T-helper 2 cell (primary cell): ENCODE measurements around the gene HADHA.
A peak's percentile ranks its signal among the peaks of the same experiment; 100 is the strongest.

Source experiments
- DNase-seq, 5 experiments: peaks; one replicate each; pipeline versions ENCODE4 v3.0.0 to v3.0.0-alpha.2; 2012 to 2022

Gene HADHA

DNA sequence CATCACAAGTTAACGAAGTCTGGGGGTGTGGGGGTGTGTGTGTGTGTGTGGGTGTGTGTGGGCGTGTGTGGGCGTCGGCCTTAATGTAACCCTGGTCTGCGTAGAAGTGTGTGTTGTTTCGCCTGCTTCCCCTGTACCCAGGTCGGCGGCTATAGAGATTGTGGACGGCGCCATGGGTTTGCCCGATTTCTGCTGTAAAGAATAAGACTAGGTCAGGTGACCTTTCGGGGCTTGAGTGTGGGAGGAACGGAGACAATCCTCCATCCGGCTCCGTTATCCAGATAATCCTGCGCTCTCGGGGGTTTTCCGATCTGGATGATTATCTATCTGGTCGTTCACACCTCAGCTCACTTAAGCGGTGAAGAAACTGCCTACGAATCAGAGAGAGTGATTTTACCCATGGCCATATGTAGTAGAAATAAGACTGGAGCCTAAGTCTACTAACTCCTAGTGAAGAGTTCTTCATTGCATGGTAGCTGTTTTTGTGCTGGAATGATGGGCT is 850 bp upstream of the HADHA start:
- peak; percentile 10 to 82 (median 37) for DNase-seq

GRCh38 chr2:26243470-26244308 is 743 bp downstream of the HADHA start:
- peak in 2 of 5 experiments; percentile 13 to 52 for DNase-seq

DNA sequence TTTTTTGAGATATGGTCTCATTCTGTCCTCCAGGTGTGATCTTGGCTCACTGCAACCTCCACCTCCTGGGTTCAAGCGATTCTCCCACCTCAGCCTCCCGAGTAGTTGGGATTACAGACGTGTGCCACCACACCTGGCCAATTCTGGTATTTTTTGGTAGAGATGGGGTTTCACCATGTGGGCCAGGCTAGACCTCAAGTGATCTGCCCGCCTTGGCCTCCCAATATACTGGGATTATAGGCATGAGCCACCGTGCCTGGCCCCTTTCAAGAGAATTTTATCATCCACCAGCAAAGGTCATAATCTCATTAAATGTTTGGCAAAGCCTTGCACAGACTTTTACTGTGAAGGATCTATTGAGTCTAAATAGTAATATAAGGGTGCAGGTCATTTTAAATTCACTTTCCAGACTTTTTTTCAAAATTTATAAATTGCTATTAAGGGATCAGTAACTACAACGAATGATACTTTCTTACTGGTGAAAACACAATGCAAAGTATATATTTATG is 2.5 kb downstream of the HADHA start:
- DNase-seq, result no peak

- DNase-seq, result no peak
Measured at GRCh38 chr2:26238311-26238958, 6.0 kb downstream of the HADHA start.

- DNase-seq, result no peak
Measured at GRCh38 chr2:26237868-26238267, 6.6 kb downstream of the HADHA start.

DNA sequence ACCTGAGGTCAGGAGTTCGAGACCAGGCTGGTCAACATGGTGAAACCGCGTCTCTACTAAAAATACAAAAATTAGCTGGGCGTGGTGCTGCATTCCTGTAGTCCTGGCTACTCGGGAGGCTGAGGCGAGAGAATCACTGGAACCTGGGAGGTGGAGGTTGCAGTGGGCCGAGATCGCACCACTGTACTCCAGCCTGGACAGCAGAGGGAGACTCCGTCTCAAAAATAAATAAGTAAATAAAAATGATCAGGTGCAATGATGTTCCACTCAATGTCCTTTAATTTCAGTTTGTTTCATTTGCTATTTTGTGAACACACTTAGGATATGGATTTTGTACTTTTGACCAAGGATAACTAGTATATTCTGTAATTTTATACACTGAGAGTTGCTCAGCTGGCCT is 9.3 kb downstream of the HADHA start:
- no peak for DNase-seq

- no peak for DNase-seq
Measured at GRCh38 chr2:26230806-26231205, 13.6 kb downstream of the HADHA start.

DNA sequence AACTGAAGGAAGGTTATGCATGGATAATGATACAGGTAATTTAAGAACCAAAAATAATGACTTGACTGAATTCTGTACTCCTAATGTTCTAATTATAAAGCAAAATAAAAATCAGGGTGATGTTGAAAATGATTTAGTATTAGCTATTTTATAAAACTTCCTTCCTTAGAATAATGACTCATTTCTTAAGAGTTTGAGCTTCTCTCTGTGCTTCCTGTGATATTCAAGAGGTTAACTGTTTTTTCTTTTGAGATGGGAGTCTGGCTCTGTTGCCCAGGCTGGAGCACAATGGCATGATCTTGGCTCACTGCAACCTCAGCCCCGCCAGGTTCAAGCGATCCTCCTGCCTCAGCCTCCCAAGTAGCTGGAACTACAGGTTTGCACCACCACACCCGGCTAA is 14.8 kb downstream of the HADHA start:
- DNase-seq, result no peak

DNA sequence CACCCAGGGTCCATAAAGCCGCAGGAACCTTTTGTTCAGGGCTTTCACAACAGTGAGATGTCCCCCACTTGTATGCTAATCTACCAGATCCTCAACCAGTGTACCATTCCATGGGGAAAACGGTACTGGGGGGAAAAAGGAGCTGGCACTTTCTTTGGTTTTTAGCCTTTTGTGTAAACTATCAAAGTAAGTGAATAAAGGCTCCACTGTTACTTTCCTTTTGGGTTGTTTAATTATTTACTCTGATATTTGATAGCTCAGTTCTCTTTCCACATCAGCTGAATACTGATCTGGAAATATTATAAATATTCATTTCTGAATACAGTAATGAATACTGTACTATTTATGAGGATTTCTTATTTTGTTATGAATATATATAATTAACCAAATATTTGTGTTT is 20.3 kb downstream of the HADHA start:
- DNase-seq, result no peak

DNA sequence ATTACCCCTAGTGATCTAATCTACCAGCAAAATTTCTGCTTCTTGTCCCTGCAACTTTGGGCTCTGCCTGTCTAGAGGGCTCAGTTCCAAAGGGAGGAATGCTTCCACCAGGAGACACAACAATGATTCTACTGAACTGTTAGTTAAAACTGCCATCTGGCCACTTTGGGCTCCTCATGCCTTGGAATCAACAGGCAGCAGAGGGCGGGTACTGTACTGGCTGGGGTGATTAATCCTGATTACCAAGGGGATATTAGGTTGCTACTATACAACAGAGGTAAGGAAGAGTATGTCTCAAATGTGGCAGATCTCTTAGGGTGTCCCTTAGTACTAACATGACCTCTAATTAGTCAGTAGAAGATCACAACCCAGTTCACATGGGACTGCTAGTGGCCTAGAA is 21.4 kb downstream of the HADHA start:
- no peak for DNase-seq

DNA sequence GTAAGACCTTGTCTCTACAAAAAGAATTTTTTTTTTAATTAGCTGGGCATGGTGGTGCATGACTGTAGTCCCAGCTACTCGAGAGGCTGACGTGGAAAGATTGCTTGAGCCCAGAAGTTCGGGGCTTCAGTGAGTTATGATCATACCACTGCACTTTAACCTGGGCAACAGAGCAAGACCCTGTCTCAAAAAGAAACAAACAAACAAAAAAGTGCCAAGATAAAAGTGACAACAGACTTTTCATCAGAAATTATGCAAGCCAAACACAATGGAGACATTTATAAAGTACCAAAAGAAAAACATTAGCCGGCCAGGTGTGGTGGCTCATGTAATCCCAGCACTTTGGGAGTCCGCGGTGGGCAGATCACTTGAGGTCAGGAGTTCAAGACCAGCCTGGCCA is 26.7 kb downstream of the HADHA start:
- DNase-seq, result no peak

GRCh38 chr2:26216587-26216986 is 27.8 kb downstream of the HADHA start:
- no peak for DNase-seq

DNA sequence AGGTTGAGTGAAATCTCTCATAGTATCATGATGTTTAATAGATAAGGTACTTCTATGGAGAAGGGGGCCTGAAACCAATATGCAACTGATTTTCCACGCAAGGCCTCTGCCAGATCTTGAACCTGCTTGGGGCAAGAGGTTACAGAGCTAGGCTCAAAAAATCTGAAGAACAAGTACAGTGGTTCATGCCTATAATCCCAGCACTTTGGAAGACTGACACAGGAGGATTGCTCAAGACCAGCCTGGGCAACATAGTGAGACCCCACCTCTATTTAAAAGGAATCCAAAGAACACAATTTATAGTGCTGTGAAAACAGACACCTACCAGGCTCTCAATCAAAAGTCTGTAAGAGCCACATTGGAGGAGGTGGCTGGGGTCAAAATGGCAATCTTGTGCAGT is 28.6 kb downstream of the HADHA start:
- DNase-seq, result no peak

DNA sequence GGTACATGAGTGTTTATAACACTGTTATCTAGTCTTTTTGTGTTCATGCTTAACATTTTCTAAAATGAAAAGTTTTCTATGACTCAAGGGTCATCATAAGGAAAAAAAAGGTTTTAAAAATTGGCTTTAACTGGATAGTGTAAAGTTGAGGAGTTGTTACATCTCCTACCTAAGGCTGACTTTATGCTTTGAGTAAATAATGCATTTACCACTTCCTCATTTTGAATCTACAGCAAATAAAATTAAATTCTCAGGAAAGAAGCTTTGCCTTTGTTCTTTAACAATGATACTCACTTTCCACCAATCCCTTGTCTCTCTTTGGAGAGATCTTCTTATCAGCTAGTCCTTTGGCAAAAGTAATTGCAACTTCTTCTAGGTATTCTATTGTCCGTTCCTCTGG is 29.7 kb downstream of the HADHA start:
- no peak for DNase-seq

DNA sequence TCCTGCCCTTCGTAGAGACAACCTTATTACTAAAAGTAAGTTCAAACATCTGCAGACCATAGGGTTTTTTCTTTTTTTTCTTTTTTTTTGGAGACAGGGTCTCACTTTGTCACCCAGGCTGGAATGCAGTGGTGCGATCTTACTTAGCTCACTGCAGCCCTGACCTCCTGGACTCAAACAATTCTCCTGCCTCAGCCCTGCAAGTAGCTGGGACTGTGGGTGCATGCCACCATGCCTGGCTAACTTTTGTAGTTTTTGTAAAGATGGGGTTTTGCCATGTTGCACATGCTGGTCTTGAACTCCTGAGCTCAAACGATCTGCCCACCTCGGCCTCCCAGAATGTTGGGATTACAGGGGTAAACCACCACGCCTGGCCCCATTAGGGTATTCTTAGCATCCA is 32.4 kb downstream of the HADHA start:
- no peak for DNase-seq

GRCh38 chr2:26203906-26204305 is 40.5 kb downstream of the HADHA start:
- no peak for DNase-seq

- peak in 1 of 5 experiments; percentile 47 for DNase-seq
Measured at GRCh38 chr2:26202981-26203490, 41.4 kb downstream of the HADHA start.

DNA sequence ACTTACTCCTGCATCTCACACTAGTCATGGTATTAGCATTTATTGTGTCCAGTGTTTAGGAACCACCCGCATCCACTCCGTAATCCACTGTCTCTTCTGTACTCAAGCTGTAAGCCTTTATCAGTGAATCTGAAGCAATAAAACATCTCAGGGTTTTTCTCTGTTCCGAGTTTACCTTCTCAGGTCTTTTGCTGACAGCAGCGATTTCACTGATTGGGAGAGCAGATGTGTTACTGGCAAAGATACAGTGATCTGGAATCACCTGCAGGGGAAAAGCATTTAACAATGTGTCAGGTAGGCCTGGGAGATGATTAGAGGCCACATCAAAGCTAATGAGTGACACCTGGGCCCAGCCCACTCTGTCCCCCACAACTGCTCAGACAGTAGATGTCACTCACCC is 46.9 kb downstream of the HADHA start:
- no peak for DNase-seq

GRCh38 chr2:26196683-26197418 is 47.6 kb downstream of the HADHA start:
- DNase-seq, result no peak

GRCh38 chr2:26195040-26195984 is 49.1 kb downstream of the HADHA start:
- DNase-seq, result no peak

- no peak for DNase-seq
Measured at GRCh38 chr2:26193578-26194231, 50.7 kb downstream of the HADHA start.
